HEK293 (cell line): Measurements from ENCODE around the gene CRYBA2.

Experiments used
- CTCF ChIA-PET: fragments of 350-600 bp; formaldehyde crosslinking; extraction: SDS; loops from one replicate; lab custom pipeline; 2021; ENCODE audit warnings: antibody characterized with exemption; lab: Yijun Ruan, JAX
- POLR2A ChIA-PET: fragments of 300-600 bp; formaldehyde crosslinking; extraction: SDS; loops from one replicate; lab custom pipeline; 2020; ENCODE audit warnings: antibody characterized with exemption, inconsistent platforms; lab: Yijun Ruan, JAX
- H3K27ac ChIP-seq: fragments of 200-500 bp; sonication (Bioruptor generic); 2 replicates; pipeline ENCODE4 v1.5.1; 2014; ENCODE audit warnings: low read depth, low read length, control low read depth, inconsistent platforms; ENCODE audit errors: extremely low read depth
- H3K36me3 ChIP-seq, 2 experiments: fragments of 200-500 bp in 1 of 2; sonication (Bioruptor generic) in 1 of 2; 1 replicate in 1 of 2; 2 replicates in 1 of 2; pipeline ENCODE4 v1.5.1; 2014 to 2017; ENCODE audit warnings: inconsistent platforms in 2 of 2, low read length in 2 of 2; ENCODE audit not compliant: control insufficient read depth in 2 of 2, insufficient read depth in 1 of 2
- H3K4me1 ChIP-seq: fragments of 200-500 bp; sonication (Bioruptor generic); 2 replicates; pipeline ENCODE4 v1.5.1; 2014; ENCODE audit warnings: mild to moderate bottlenecking, low read length, inconsistent platforms; ENCODE audit not compliant: control insufficient read depth, insufficient read depth
- H3K4me3 ChIP-seq: 2 replicates; pipeline ENCODE4 v1.5.1; 2011; ENCODE audit warnings: low read depth, mild to moderate bottlenecking, control low read depth, low read length, moderate library complexity
- H3K9me3 ChIP-seq: fragments of 200-500 bp; sonication (Bioruptor generic); 2 replicates; pipeline ENCODE4 v1.5.1; 2014; ENCODE audit warnings: low read depth, low read length, inconsistent platforms; ENCODE audit not compliant: control insufficient read depth, insufficient read depth
- GLIS1 ChIP-seq: fragments of 450-650 bp; formaldehyde crosslinking; IDR thresholded peaks from 2 replicates; pipeline ENCODE4 v1.5.1; 2016; ENCODE audit warnings: missing biosample characterization, missing genetic modification characterization
- HOXD13 ChIP-seq: sonication (generic); formaldehyde crosslinking; IDR thresholded peaks from 2 replicates; pipeline ENCODE4 v1.8.0; 2022; ENCODE audit warnings: missing genetic modification reagents, borderline replicate concordance
- IKZF3 ChIP-seq: fragments of 450-650 bp; IDR thresholded peaks from 2 replicates; pipeline ENCODE4 v1.5.0; 2018; ENCODE audit warnings: missing biosample characterization, mild to moderate bottlenecking, missing genetic modification characterization, moderate library complexity
- KLF9 ChIP-seq: fragments of 450-650 bp; formaldehyde crosslinking; IDR thresholded peaks from 2 replicates; pipeline ENCODE4 v1.5.1; 2016; ENCODE audit warnings: missing biosample characterization, missing genetic modification characterization, low read depth
- SP2 ChIP-seq: fragments of 450-650 bp; formaldehyde crosslinking; IDR thresholded peaks from 2 replicates; pipeline ENCODE4 v1.5.1; 2016; ENCODE audit warnings: missing biosample characterization, missing genetic modification characterization
- ZBTB1 ChIP-seq: fragments of 450-650 bp; formaldehyde crosslinking; IDR thresholded peaks from 2 replicates; pipeline ENCODE4 v1.5.1; 2016; ENCODE audit warnings: missing biosample characterization, missing genetic modification characterization
- ZBTB21 ChIP-seq: fragments of 450-650 bp; formaldehyde crosslinking; IDR thresholded peaks from 2 replicates; pipeline ENCODE4 v1.5.1; 2017; ENCODE audit warnings: missing biosample characterization, missing genetic modification characterization
- ZFHX2 ChIP-seq: fragments of 450-650 bp; formaldehyde crosslinking; conservative IDR thresholded peaks from 2 replicates; pipeline ENCODE4 v1.5.1; 2016; ENCODE audit warnings: missing biosample characterization, missing genetic modification characterization
- ZFP41 ChIP-seq: fragments of 450-650 bp; formaldehyde crosslinking; IDR thresholded peaks from 2 replicates; pipeline ENCODE4 v1.5.1; 2016; ENCODE audit warnings: missing biosample characterization, missing genetic modification characterization, borderline replicate concordance
- ZNF169 ChIP-seq: fragments of 450-650 bp; formaldehyde crosslinking; IDR thresholded peaks from 2 replicates; pipeline ENCODE4 v1.5.1; 2016; ENCODE audit warnings: missing biosample characterization, missing genetic modification characterization
- ZNF184 ChIP-seq: fragments of 450-650 bp; IDR thresholded peaks from 2 replicates; pipeline ENCODE4 v1.5.1; 2018; ENCODE audit warnings: missing biosample characterization, mild to moderate bottlenecking, missing genetic modification characterization
- ZNF221 ChIP-seq: fragments of 450-650 bp; formaldehyde crosslinking; IDR thresholded peaks from 2 replicates; pipeline ENCODE4 v1.5.1; 2017; ENCODE audit warnings: missing biosample characterization, missing genetic modification characterization, borderline replicate concordance
- ZNF274 ChIP-seq, 2 experiments: fragments of 200-500 bp in 1 of 2; fragments of 450-650 bp in 1 of 2; sonication (Bioruptor generic) in 1 of 2; formaldehyde crosslinking in 1 of 2; IDR thresholded peaks; 2 replicates each; pipeline versions ENCODE4 v1.5.1 to v1.6.1; 2014 to 2016; ENCODE audit warnings: borderline replicate concordance in 1 of 2, inconsistent platforms in 1 of 2, low read length in 1 of 2, missing biosample characterization in 1 of 2, missing genetic modification characterization in 1 of 2
- ZNF292 ChIP-seq: fragments of 450-650 bp; formaldehyde crosslinking; IDR thresholded peaks from 2 replicates; pipeline ENCODE4 v1.5.1; 2016; ENCODE audit warnings: low read depth, missing biosample characterization, missing genetic modification characterization, borderline replicate concordance
- ZNF311 ChIP-seq: fragments of 450-650 bp; formaldehyde crosslinking; IDR thresholded peaks from 2 replicates; pipeline ENCODE4 v1.5.1; 2017; ENCODE audit warnings: missing biosample characterization, missing genetic modification characterization, borderline replicate concordance
- ZNF341 ChIP-seq: fragments of 450-650 bp; formaldehyde crosslinking; IDR thresholded peaks from 2 replicates; pipeline ENCODE4; 2016; ENCODE audit warnings: low read depth, missing biosample characterization, missing genetic modification characterization
- ZNF354C ChIP-seq: fragments of 450-650 bp; formaldehyde crosslinking; IDR thresholded peaks from 2 replicates; pipeline ENCODE4 v1.5.1; 2016; ENCODE audit warnings: missing biosample characterization, missing genetic modification characterization, low read depth, borderline replicate concordance
- ZNF366 ChIP-seq: fragments of 450-650 bp; formaldehyde crosslinking; conservative IDR thresholded peaks from 2 replicates; pipeline ENCODE4 v1.5.1; 2016; ENCODE audit warnings: missing biosample characterization, missing genetic modification characterization
- ZNF449 ChIP-seq: fragments of 450-650 bp; formaldehyde crosslinking; IDR thresholded peaks from 2 replicates; pipeline ENCODE4 v1.5.1; 2017; ENCODE audit warnings: missing biosample characterization, mild to moderate bottlenecking, missing genetic modification characterization, moderate library complexity
- ZNF571 ChIP-seq: fragments of 450-650 bp; formaldehyde crosslinking; IDR thresholded peaks from 2 replicates; pipeline ENCODE4 v1.5.0; 2017; ENCODE audit warnings: missing biosample characterization, missing genetic modification characterization
- ZNF704 ChIP-seq: fragments of 450-650 bp; formaldehyde crosslinking; IDR thresholded peaks from 2 replicates; pipeline ENCODE4 v1.5.1; 2016; ENCODE audit warnings: missing biosample characterization, missing genetic modification characterization
- ZNF777 ChIP-seq: fragments of 450-650 bp; formaldehyde crosslinking; IDR thresholded peaks from 2 replicates; pipeline ENCODE4 v1.5.1; 2017; ENCODE audit warnings: missing biosample characterization, missing genetic modification characterization, borderline replicate concordance

The CRYBA2 gene

GRCh38 chr2:218995972-218996711, 2.9 kb upstream of the CRYBA2 start (continued):
- TF ChIP-seq SP2 (tag by site-specific recombination) (peak; percentile 16; the same call in 1 of the 2 replicates), ZNF366 (tag by site-specific recombination) (peak; percentile 85), ZNF449 (tag by site-specific recombination) (no peak), ZNF341 (tag by site-specific recombination) (peak; percentile 73)

- CTCF ChIA-PET, result interaction anchor here (0.5 to 2.8 kb wide), 40 partner anchors 10 to 1057 kb away, joined by 3 to 31 read pairs (median 4); no protein-coding TSS in a partner anchor
- H3K27ac ChIP-seq, result no peak overlapping the region
- TF ChIP-seq ZNF777 (tag by site-specific recombination) (no peak), ZFP41 (no peak), ZNF366 (tag by site-specific recombination) (no peak)
- TF ChIP-seq, all 188 proteins: peak for 0
- Histone ChIP-seq H3K36me3 (no peaks in the 10 kb centered on the region), H3K9me3 (no peaks in the 10 kb centered on the region), H3K4me1 (no peaks in the 10 kb centered on the region), H3K4me3 (no peak overlapping the region)
- POLR2A ChIA-PET, result interaction anchor here (0.6 kb wide), 1 partner anchor 30 kb away, joined by 4 read pairs; no protein-coding TSS in a partner anchor
Observed at GRCh38 chr2:218995561-218995960, 2.3 kb upstream of the CRYBA2 start.

GRCh38 chr2:218992703-218993344, 398 bp downstream of the CRYBA2 start:
- no peaks in the 10 kb centered on the region; the same call in 1 of the 2 replicates for H3K4me1 ChIP-seq
- H3K36me3 ChIP-seq, result no peaks in the 10 kb centered on the region
- POLR2A ChIA-PET, result no interaction called here
- no peak overlapping the region for H3K27ac ChIP-seq
- no peak overlapping the region for H3K4me3 ChIP-seq
- TF ChIP-seq ZNF221 (no peak), ZNF292 (tag by site-specific recombination) (no peak), ZFHX2 (no peak), KLF9 (tag by site-specific recombination) (no peak), ZNF354C (tag by site-specific recombination) (no peak), ZBTB21 (tag by site-specific recombination) (no peak), HOXD13 (CRISPR knock-in tag) (no peak), IKZF3 (tag by site-specific recombination) (no peak), ZBTB1 (tag by site-specific recombination) (no peak), GLIS1 (no peak), ZNF311 (no peak), ZNF366 (tag by site-specific recombination) (no peak), ZNF704 (no peak), ZNF169 (tag by site-specific recombination) (no peak), ZNF571 (tag by site-specific recombination) (no peak), ZNF184 (tag by site-specific recombination) (no peak), ZNF274 (IDR thresholded peaks at IDR 0.05; ENCODE audit: low read length) (no peak), ZNF274 (tag by site-specific recombination; IDR thresholded peaks at IDR 0.05; ENCODE audit: borderline replicate concordance) (no peak)
- CTCF ChIA-PET, result interaction anchor here (1.0 kb wide), 1 partner anchor 13 kb away, joined by 4 read pairs; no protein-coding TSS in a partner anchor
- no peaks in the 10 kb centered on the region for H3K9me3 ChIP-seq
